ENCODE results near the gene NIPSNAP2. TPM values are rescaled to one million over a fixed set of nuclear protein-coding genes. Genes with fewer than 3 reads are reported as not detected.
A peak's percentile ranks its signal among the peaks of the same experiment; 100 is the strongest.

The NIPSNAP2 gene
- total and polyA plus RNA-seq, 2 of the 13 experiments (the other 11 are each of a cell fraction or from before 2014, with no cell fraction given) = 40.3 to 61.5 TPM

DNA sequence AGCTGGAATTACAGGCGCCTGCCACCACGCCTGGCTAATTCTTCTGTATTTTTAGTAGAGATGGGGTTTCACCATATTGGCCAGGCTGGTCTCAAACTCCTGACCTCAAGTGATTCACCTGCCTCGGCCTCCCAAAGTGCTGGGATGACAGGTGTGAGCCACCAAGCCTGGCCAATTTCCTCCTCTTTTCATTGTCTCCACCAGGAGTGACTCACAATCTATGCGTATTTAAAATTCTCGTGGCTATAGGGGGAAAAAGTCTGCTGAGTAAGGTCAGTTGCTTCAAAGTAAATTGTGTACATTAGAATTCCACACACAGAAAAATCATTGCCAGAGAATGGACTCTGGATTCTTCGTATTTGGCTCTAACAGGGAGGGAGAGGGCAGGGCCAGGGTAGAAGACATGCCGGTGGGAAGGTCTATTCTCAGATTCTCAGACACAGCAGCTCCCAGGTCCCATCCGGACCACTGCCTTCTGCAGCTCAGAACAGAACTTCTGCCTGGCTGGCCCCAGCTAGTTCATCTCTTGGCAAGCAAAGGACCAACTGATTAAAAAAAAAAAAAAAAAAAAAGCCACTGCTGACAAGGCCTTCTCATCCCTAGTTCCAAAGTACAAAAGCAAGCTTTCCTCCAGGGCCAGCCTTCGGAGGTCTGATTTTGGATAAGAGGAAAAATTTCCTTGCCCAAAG, 64.7 kb downstream of the NIPSNAP2 start (continued):
- TF ChIP-seq, protein P1, sequence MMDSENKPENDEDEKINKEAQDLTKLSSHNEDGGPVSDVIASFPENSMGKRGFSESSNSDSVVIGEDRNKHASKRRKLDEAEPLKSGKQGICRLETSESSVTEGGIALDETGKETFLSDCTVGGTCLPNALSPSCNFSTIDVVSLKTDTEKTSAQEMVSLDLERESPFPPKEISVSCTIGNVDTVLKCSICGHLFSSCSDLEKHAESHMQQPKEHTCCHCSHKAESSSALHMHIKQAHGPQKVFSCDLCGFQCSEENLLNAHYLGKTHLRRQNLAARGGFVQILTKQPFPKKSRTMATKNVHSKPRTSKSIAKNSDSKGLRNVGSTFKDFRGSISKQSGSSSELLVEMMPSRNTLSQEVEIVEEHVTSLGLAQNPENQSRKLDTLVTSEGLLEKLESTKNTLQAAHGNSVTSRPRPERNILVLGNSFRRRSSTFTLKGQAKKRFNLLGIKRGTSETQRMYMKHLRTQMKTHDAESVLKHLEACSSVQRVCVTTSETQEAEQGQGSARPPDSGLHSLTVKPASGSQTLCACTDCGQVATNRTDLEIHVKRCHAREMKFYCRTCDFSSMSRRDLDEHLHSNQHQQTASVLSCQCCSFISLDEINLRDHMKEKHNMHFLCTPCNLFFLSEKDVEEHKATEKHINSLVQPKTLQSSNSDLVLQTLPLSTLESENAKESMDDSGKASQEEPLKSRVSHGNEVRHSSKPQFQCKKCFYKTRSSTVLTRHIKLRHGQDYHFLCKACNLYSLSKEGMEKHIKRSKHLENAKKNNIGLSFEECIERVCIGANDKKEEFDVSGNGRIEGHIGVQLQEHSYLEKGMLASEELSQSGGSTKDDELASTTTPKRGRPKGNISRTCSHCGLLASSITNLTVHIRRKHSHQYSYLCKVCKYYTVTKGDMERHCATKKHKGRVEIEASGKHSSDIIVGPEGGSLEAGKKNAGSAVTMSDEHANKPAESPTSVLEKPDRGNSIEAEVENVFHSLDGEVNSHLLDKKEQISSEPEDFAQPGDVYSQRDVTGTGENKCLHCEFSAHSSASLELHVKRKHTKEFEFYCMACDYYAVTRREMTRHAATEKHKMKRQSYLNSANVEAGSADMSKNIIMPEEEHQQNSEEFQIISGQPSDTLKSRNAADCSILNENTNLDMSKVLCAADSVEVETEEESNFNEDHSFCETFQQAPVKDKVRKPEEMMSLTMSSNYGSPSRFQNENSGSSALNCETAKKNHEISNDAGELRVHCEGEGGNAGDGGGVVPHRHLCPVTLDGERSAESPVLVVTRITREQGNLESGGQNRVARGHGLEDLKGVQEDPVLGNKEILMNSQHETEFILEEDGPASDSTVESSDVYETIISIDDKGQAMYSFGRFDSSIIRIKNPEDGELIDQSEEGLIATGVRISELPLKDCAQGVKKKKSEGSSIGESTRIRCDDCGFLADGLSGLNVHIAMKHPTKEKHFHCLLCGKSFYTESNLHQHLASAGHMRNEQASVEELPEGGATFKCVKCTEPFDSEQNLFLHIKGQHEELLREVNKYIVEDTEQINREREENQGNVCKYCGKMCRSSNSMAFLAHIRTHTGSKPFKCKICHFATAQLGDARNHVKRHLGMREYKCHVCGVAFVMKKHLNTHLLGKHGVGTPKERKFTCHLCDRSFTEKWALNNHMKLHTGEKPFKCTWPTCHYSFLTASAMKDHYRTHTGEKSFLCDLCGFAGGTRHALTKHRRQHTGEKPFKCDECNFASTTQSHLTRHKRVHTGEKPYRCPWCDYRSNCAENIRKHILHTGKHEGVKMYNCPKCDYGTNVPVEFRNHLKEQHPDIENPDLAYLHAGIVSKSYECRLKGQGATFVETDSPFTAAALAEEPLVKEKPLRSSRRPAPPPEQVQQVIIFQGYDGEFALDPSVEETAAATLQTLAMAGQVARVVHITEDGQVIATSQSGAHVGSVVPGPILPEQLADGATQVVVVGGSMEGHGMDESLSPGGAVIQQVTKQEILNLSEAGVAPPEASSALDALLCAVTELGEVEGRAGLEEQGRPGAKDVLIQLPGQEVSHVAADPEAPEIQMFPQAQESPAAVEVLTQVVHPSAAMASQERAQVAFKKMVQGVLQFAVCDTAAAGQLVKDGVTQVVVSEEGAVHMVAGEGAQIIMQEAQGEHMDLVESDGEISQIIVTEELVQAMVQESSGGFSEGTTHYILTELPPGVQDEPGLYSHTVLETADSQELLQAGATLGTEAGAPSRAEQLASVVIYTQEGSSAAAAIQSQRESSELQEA (CRISPR knock-in tag; IDR thresholded peaks at IDR 0.05; ENCODE audit: not compliant biosample characterization) = no peak
- TF ChIP-seq TEAD3 (CRISPR knock-in tag; optimal IDR thresholded peaks at IDR 0.05; ENCODE audit: borderline replicate concordance) = peak; percentile 93
- TF ChIP-seq, protein P2, sequence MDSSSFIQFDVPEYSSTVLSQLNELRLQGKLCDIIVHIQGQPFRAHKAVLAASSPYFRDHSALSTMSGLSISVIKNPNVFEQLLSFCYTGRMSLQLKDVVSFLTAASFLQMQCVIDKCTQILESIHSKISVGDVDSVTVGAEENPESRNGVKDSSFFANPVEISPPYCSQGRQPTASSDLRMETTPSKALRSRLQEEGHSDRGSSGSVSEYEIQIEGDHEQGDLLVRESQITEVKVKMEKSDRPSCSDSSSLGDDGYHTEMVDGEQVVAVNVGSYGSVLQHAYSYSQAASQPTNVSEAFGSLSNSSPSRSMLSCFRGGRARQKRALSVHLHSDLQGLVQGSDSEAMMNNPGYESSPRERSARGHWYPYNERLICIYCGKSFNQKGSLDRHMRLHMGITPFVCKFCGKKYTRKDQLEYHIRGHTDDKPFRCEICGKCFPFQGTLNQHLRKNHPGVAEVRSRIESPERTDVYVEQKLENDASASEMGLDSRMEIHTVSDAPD (CRISPR knock-in tag; IDR thresholded peaks at IDR 0.05) = 0 out of 2 replicates have a peak, but pooled peaks have one; percentile 65
- peak; percentile 46; the same call in 1 of the 2 replicates for TF ChIP-seq MIXL1 (CRISPR knock-in tag; IDR thresholded peaks at IDR 0.05)
- TF ChIP-seq ZNF883 (CRISPR knock-in tag; IDR thresholded peaks at IDR 0.05; ENCODE audit: not compliant biosample characterization) = no peak
- no peak for TF ChIP-seq FOXO1 (CRISPR knock-in tag; IDR thresholded peaks at IDR 0.05)
- TF ChIP-seq ZNF20 (CRISPR knock-in tag; IDR thresholded peaks at IDR 0.05) = peak; percentile 2; the same call in 1 of the 2 replicates
- TF ChIP-seq STAT5B (CRISPR knock-in tag; IDR thresholded peaks at IDR 0.05) = no peak
- TF ChIP-seq RARA (CRISPR knock-in tag; IDR thresholded peaks at IDR 0.05) = peak; percentile 81
- TF ChIP-seq KDM3A (CRISPR knock-in tag; IDR thresholded peaks at IDR 0.05; ENCODE audit: low read depth) = 0 out of 2 replicates have a peak, but pooled peaks have one; percentile 17
- TF ChIP-seq ZFP90 (CRISPR knock-in tag; IDR thresholded peaks at IDR 0.05; ENCODE audit: borderline replicate concordance) = no peak
- TF ChIP-seq ZKSCAN1 (IDR thresholded peaks at IDR 0.05; ENCODE audit: low read length) = no peak
- peak; percentile 99 for TF ChIP-seq ZBTB20 (CRISPR knock-in tag; IDR thresholded peaks at IDR 0.05; ENCODE audit: borderline replicate concordance, low read depth)
- TF ChIP-seq NAIF1 (CRISPR knock-in tag; IDR thresholded peaks at IDR 0.05; ENCODE audit: borderline replicate concordance) = no peak
- TF ChIP-seq, protein P3, sequence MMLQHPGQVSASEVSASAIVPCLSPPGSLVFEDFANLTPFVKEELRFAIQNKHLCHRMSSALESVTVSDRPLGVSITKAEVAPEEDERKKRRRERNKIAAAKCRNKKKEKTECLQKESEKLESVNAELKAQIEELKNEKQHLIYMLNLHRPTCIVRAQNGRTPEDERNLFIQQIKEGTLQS (CRISPR knock-in tag; IDR thresholded peaks at IDR 0.05) = peak; percentile 51; the same call in 1 of the 2 replicates
- TF ChIP-seq ZFP41 (CRISPR knock-in tag; IDR thresholded peaks at IDR 0.05; ENCODE audit: borderline replicate concordance) = no peak
- no peak for TF ChIP-seq ATRX (CRISPR knock-in tag; IDR thresholded peaks at IDR 0.05; ENCODE audit: borderline replicate concordance)
- TF ChIP-seq PLRG1 (conservative IDR thresholded peaks at IDR 0.05) = no peak
- no peak for TF ChIP-seq ELF4 (CRISPR knock-in tag; IDR thresholded peaks at IDR 0.05; ENCODE audit: borderline replicate concordance)
